AG10803 (cell line): ENCODE data around the gene JCHAIN.

ENCODE experiments used
- DNase-seq: peaks from one replicate; pipeline ENCODE4 v3.0.0; 2010; ENCODE audit warnings: low read depth
- H3K4me3 ChIP-seq: 2 replicates; pipeline ENCODE4 v1.5.1; 2011; ENCODE audit warnings: mild to moderate bottlenecking, low read length, control low read depth
- TF ChIP-seq, protein P1 (sequence below): conservative IDR thresholded peaks from 2 replicates; pipeline ENCODE4 v1.5.1; 2011; ENCODE audit warnings: mild to moderate bottlenecking, low read length, control low read depth, inconsistent platforms

JCHAIN gene

DNA sequence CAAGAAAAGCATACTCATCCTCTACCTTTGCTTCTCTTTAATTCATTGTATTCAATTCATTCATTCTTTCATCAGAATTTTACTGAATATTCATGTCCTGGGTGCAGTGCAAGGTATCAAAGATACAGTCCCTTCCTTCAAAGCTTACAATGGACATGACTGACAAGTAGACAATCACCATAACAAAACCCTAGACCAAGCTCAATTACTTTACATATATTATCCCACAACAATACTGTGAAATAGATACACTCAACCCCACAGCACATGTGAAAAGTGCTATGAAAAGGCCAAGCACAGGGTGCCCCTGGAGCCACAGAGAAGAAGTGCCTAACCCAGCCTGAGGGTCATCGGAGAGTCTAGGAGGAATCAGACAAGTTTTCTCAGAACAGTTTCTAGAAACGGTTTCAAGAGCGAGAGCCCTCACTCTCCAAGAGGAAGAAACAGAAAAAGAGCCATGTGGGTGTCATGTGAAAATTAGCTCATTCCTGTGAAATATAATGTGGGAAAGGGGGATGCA, 58.9 kb downstream of the JCHAIN start:
- TF ChIP-seq, protein P1, sequence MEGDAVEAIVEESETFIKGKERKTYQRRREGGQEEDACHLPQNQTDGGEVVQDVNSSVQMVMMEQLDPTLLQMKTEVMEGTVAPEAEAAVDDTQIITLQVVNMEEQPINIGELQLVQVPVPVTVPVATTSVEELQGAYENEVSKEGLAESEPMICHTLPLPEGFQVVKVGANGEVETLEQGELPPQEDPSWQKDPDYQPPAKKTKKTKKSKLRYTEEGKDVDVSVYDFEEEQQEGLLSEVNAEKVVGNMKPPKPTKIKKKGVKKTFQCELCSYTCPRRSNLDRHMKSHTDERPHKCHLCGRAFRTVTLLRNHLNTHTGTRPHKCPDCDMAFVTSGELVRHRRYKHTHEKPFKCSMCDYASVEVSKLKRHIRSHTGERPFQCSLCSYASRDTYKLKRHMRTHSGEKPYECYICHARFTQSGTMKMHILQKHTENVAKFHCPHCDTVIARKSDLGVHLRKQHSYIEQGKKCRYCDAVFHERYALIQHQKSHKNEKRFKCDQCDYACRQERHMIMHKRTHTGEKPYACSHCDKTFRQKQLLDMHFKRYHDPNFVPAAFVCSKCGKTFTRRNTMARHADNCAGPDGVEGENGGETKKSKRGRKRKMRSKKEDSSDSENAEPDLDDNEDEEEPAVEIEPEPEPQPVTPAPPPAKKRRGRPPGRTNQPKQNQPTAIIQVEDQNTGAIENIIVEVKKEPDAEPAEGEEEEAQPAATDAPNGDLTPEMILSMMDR, result no peak
- H3K4me3 ChIP-seq, result no peak overlapping the region

DNA sequence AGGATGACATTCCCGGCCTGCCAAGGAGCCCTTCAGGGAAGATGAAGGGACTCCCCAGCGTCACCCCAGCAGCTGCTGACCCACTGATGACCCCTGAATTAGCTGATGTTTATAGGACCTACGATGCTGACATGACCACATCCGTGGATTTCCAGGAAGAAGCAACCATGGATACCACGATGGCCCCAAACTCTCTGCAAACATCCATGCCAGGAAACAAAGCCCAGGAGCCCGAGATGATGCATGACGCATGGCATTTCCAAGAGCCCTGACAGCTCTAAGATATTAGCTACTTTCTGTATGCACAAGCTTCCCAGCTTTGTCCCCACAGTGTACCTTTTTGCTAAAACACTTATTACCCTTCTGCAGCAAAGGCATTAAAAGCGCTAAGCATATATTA, 59.8 kb downstream of the JCHAIN start:
- H3K4me3 ChIP-seq, result no peak overlapping the region
- DNase-seq, result no peak
- TF ChIP-seq, protein P1, result no peak

More for the DNA sequence above, 58.9 kb downstream of the JCHAIN start:
- no peak for DNase-seq
